Measurements from ENCODE around the gene OR4D9. TPM values are rescaled to one million over a fixed set of nuclear protein-coding genes. Genes with fewer than 3 reads are reported as not detected.

OR4D9 gene
- total RNA-seq, 1 experiment from 2014 or later, result not detected

DNA sequence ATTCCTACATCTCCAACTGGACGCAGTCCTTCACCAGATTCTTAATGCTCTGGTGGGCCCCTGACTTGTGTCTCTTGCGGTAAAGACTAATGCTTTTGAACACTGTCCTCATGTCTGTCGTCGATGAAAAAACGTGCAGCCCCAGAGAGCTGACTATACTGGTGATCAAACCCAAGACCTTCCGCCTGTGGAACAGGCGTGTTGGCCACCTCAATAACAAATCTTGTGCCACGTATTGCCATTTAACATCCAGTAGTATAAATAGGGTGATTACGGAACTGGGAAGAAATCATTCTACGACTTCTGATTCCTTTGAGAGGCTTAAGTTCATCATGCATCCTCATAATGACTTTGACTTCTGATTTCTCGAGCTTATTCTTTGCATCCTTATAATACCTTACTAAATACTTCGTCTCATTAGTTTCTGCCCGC is 45.6 kb downstream of the OR4D9 start:
- BruUV-seq (replicated peaks), result no TSS peak
- CTCF ChIA-PET, result interaction anchor here (1.0 kb wide), 1 partner anchor 9 kb away, joined by 3 read pairs; no protein-coding TSS in a partner anchor
- H3K27ac Mint-ChIP-seq (ENCODE audit: low read depth, unreplicated experiment), result peak overlapping the region; percentile 36
- TF ChIP-seq, protein P1, sequence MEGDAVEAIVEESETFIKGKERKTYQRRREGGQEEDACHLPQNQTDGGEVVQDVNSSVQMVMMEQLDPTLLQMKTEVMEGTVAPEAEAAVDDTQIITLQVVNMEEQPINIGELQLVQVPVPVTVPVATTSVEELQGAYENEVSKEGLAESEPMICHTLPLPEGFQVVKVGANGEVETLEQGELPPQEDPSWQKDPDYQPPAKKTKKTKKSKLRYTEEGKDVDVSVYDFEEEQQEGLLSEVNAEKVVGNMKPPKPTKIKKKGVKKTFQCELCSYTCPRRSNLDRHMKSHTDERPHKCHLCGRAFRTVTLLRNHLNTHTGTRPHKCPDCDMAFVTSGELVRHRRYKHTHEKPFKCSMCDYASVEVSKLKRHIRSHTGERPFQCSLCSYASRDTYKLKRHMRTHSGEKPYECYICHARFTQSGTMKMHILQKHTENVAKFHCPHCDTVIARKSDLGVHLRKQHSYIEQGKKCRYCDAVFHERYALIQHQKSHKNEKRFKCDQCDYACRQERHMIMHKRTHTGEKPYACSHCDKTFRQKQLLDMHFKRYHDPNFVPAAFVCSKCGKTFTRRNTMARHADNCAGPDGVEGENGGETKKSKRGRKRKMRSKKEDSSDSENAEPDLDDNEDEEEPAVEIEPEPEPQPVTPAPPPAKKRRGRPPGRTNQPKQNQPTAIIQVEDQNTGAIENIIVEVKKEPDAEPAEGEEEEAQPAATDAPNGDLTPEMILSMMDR (IDR thresholded peaks at IDR 0.05; ENCODE audit: unreplicated experiment), result no peak
- intact Hi-C loops (cut with micrococcal nuclease), result no loop called here
- peak; percentile 51 for DNase-seq (ENCODE audit: unreplicated experiment)
- POLR2A ChIA-PET, result interaction anchor here (0.7 to 2.6 kb wide), 7 partner anchors 9 to 915 kb away, joined by 3 to 15 read pairs (median 4); partner anchors contain the start of genes OSBP, PATL1 and STX3
- H3K9me3 Mint-ChIP-seq (ENCODE audit: unreplicated experiment), result no peaks in the 10 kb centered on the region
- peaks cover 17% of the 10 kb centered on the region for H3K36me3 Mint-ChIP-seq (ENCODE audit: insufficient read depth, unreplicated experiment)
- no peaks in the 10 kb centered on the region for H3K27me3 Mint-ChIP-seq (ENCODE audit: insufficient read depth, unreplicated experiment)
- H3K4me1 Mint-ChIP-seq (ENCODE audit: insufficient read depth, unreplicated experiment), result peaks cover 15% of the 10 kb centered on the region
- peak overlapping the region; percentile 67 for H3K4me3 Mint-ChIP-seq (ENCODE audit: unreplicated experiment)

DNA sequence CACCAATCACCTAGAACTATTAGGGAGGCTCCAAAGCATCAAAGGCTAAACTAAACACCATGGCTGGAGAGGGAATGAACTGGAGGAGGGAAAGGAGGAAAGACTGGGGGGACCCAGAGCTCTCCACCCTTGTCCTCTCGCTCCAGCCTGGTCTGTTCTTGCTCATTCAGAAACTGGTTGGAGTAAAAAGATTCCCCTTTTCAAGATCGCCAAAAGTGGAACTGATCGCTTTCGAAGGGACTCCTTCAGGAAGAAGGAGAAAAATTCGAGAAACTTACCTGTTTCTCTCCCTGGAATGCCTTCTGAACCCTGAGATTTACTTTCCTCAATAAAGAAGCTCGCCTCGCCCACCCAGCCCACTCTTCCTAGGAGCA is 46.9 kb downstream of the OR4D9 start:
- DNase-seq (ENCODE audit: unreplicated experiment), result no peak
- H3K27ac Mint-ChIP-seq (ENCODE audit: low read depth, unreplicated experiment), result no peak overlapping the region
- POLR2A ChIA-PET, result interaction anchor here (0.8 to 6.1 kb wide), 6 partner anchors 7 to 59 kb away, joined by 3 to 73 read pairs (median 6); partner anchors contain the start of gene OSBP
- H3K36me3 Mint-ChIP-seq (ENCODE audit: insufficient read depth, unreplicated experiment), result peaks cover 17% of the 10 kb centered on the region
- no peaks in the 10 kb centered on the region for H3K9me3 Mint-ChIP-seq (ENCODE audit: unreplicated experiment)
- no TSS peak for BruUV-seq (replicated peaks)
- TF ChIP-seq, protein P1 (IDR thresholded peaks at IDR 0.05; ENCODE audit: unreplicated experiment), result no peak
- intact Hi-C loops (cut with micrococcal nuclease), result no loop called here
- CTCF ChIA-PET, result interaction anchor here (0.6 to 1.1 kb wide), 3 partner anchors 9 to 1878 kb away, joined by 3 to 4 read pairs (median 4); no protein-coding TSS in a partner anchor
- no peaks in the 10 kb centered on the region for H3K27me3 Mint-ChIP-seq (ENCODE audit: insufficient read depth, unreplicated experiment)
- no peak overlapping the region for H3K4me3 Mint-ChIP-seq (ENCODE audit: unreplicated experiment)
- H3K4me1 Mint-ChIP-seq (ENCODE audit: insufficient read depth, unreplicated experiment), result peaks cover 15% of the 10 kb centered on the region

DNA sequence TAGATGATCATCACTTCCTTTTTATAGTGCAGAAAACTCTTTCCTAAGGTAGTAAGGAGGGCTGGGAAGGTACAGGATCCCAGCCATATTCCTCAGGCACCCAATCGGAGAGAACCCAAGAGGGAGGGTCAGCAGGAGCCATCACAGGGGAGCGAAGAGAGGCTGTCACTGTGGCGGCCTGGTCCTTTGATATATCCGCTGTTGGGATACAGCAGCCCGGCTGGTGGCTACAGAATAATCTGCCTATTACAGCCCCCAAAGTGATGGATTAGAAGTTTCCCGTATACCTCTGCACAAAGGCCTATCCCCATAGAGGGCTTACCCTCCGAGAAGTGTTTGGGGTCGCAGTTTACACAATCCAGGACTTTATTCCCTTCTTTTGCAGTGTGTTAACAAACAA is 48.5 kb downstream of the OR4D9 start:
- H3K4me1 Mint-ChIP-seq (ENCODE audit: insufficient read depth, unreplicated experiment), result peaks cover 15% of the 10 kb centered on the region
- peak overlapping the region; percentile 99 for H3K27ac Mint-ChIP-seq (ENCODE audit: low read depth, unreplicated experiment)
- H3K36me3 Mint-ChIP-seq (ENCODE audit: insufficient read depth, unreplicated experiment), result peaks cover 17% of the 10 kb centered on the region
- no peaks in the 10 kb centered on the region for H3K27me3 Mint-ChIP-seq (ENCODE audit: insufficient read depth, unreplicated experiment)
- intact Hi-C loops (cut with micrococcal nuclease), result loop anchor here (1.0 to 2.0 kb wide), 2 partner anchors 9 to 57 kb away; no protein-coding TSS in a partner anchor
- no peak for DNase-seq (ENCODE audit: unreplicated experiment)
- no peaks in the 10 kb centered on the region for H3K9me3 Mint-ChIP-seq (ENCODE audit: unreplicated experiment)
- peak overlapping the region; percentile 78 for H3K4me3 Mint-ChIP-seq (ENCODE audit: unreplicated experiment)
- POLR2A ChIA-PET, result interaction anchor here (0.8 to 7.4 kb wide), 7 partner anchors 9 to 196 kb away, joined by 4 to 85 read pairs (median 19); partner anchors contain the start of genes OSBP, PATL1 and STX3
- TF ChIP-seq, protein P1 (IDR thresholded peaks at IDR 0.05; ENCODE audit: unreplicated experiment), result no peak
- no TSS peak for BruUV-seq (replicated peaks)
- CTCF ChIA-PET, result interaction anchor here (1.3 to 3.4 kb wide), 3 partner anchors 10 to 33 kb away, joined by 3 to 27 read pairs (median 3); no protein-coding TSS in a partner anchor

DNA sequence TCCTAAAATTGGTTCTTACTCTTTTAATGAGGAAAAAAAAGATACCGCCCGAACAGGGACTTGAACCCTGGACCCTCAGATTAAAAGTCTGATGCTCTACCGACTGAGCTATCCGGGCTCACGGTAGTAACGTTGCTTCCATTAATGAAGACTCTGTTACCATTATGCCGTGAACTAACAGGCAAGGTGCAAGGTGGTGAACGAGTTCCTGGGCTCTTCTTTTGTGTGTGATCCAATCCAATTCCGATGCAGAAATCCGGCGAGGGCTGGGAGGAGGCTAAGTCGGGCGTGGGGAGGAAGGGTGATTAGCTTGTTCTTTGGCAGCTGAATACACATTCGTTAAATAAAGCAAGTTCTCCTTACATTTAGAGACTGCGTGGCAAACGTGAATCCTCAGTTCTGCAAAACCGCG is 49.0 kb downstream of the OR4D9 start:
- CTCF ChIA-PET, result interaction anchor here (1.4 to 3.4 kb wide), 2 partner anchors 10 to 33 kb away, joined by 3 to 27 read pairs; no protein-coding TSS in a partner anchor
- POLR2A ChIA-PET, result interaction anchor here (0.6 to 7.4 kb wide), 12 partner anchors 9 to 386 kb away, joined by 3 to 85 read pairs (median 10); partner anchors contain the start of genes OSBP, PATL1 and STX3
- TF ChIP-seq, protein P1 (IDR thresholded peaks at IDR 0.05; ENCODE audit: unreplicated experiment), result no peak
- peak; percentile 81 for DNase-seq (ENCODE audit: unreplicated experiment)
- Mint-ChIP-seq H3K9me3 (ENCODE audit: unreplicated experiment) (no peaks in the 10 kb centered on the region), H3K4me1 (ENCODE audit: insufficient read depth, unreplicated experiment) (peaks cover 15% of the 10 kb centered on the region), H3K36me3 (ENCODE audit: insufficient read depth, unreplicated experiment) (peaks cover 17% of the 10 kb centered on the region), H3K4me3 (ENCODE audit: unreplicated experiment) (peak overlapping the region; percentile 78), H3K27ac (ENCODE audit: low read depth, unreplicated experiment) (peak overlapping the region; percentile 99), H3K27me3 (ENCODE audit: insufficient read depth, unreplicated experiment) (no peaks in the 10 kb centered on the region)
- intact Hi-C loops (cut with micrococcal nuclease), result loop anchor here (1.0 to 2.0 kb wide), 2 partner anchors 9 to 57 kb away; no protein-coding TSS in a partner anchor
- BruUV-seq (replicated peaks), result TSS peak; percentile 93

Data from MCF 10A (cell line).